ENCODE results near the gene ASGR2.

- TF ChIP-seq EZH2 (optimal IDR thresholded peaks at IDR 0.05; ENCODE audit: low read depth, low read length): no peak
- TF ChIP-seq CTCF (IDR thresholded peaks at IDR 0.05; ENCODE audit: low read length): no peak
- no peak for TF ChIP-seq EZH2phosphoT487 (IDR thresholded peaks at IDR 0.05; ENCODE audit: low read length)
These were observed 5.6 kb downstream of the ASGR2 start for GRCh38 chr17:7108981-7109380.

Data from MM.1S (cell line).